Muscle of arm (tissue), 12 donors: ENCODE data around the gene TTLL6. TPM values are rescaled to one million over a fixed set of nuclear protein-coding genes. Genes with fewer than 3 reads are reported as not detected.

Source experiments
- DNase-seq: peaks from one replicate; pipeline ENCODE4 v3.0.0-alpha.2; 2013
- polyA plus RNA-seq, 12 donors: library from polyadenylated mRNA; unstranded; fragments of 120-200 nt; gene quantifications; one replicate each; pipeline ENCODE4 v1.2.1, GENCODE V29; 2013; ENCODE audit not compliant: insufficient read length in 12 of 12

TTLL6 gene
- polyA plus RNA-seq, 12 donors = 0.14 TPM; not detected in 11

DNA sequence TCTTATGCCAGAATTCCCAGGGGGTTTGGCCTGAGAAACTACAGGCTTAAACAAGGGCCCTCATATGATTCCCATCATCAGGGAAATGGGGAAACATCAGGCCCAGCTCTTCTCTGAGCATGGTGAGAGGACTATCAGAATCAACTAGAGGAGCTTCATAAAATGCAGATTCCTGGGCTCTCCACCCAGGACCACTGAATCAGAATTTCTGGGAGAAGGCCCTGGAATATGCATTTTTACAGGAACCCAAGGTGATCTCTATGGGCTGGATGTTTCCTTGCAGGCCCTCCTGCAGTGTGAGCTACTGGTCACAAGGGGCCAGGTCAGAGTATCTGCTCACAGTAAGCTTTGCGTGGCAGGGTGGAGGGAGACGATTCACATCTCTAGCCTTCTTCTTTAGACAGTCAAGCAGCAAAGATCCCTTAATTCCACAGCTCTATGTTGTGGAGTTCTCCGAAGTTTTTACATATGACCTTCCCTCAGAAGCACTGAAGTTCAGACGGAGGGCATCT lies 49.7 kb downstream of the TTLL6 start:
- DNase-seq = no peak

DNA sequence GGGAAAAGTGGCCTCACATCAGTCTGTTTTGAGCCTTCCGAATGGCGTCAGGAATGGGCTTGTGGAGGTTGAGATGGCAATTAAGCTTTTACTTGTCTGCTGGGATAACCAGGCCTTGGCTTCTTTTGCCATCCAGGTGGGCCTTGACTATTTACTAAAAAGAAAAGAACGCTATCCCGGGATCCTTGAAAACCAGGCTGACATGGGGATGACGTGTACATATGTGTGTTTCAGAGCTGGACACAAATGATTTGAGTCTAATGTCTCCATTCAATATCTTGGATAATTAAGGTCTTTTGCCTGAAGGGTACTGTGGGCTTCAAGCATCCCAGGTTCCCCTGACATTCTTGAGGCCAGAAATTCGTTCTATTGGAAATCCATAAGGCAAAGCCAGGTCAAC lies 55.9 kb downstream of the TTLL6 start:
- DNase-seq = no peak

DNA sequence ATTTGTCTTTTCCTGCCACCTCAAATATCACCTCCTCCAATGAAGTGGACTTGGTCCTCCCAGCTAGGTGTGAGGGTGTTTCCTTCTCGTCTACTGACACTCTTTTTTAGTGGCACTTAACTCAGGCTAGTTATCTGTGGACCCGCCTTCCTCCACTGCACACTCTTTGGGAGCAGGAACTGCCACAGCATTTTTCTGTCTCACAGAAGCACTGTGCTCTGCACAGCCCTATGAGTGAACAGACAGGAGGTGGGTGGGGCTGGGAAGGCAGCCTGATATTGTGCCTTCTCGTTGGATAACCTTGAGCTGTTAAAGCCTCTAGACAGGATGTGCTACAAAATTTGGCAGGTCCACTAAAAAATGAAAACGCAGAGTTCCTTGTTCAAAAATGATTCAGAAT lies 56.6 kb downstream of the TTLL6 start:
- DNase-seq = no peak

DNA sequence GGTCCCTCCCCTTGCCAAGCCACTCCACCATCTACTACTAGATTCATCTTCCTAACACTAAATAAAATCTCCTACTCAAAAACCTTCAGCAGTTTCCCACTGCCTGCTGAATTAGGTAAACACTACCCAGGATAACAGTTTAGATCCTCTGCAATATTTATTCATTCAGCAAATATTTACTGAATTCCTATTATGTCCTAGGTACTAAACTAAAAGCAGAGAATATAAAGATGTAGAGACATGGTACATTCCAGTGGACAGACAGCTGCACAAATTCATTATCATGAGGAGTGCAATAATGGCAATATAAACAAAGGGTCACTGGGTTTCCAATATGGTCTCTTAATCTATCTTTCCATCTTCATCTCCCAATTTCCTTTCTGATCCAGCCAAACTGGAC lies 57.7 kb downstream of the TTLL6 start:
- no peak for DNase-seq

DNA sequence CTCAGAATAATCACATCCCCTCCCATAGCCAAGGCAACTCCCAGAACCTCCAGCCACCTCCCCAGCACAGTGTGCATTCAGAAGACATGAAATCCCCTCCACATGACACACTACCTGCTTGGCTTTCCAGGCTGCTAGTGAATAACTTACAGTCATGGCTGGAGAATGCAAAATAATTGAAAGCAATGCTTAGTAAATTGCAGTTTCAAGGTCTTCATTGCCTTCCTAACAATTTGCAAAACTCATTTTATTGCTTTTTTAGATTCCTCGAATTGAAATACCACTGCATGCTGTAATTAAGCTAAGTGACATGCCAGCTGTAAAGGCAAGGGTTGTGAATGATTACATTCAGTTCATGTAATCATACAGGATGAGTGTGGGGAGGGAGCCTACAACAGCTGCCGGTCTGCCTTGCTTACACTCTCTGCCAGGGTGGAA lies 59.5 kb downstream of the TTLL6 start:
- no peak for DNase-seq

GRCh38 chr17:48756830-48757251 lies 60.2 kb downstream of the TTLL6 start:
- DNase-seq = no peak

GRCh38 chr17:48755356-48755755 lies 61.7 kb downstream of the TTLL6 start:
- no peak for DNase-seq

- no peak for DNase-seq
Observed at GRCh38 chr17:48754500-48755261, 62.3 kb downstream of the TTLL6 start.

- DNase-seq = no peak
Observed at GRCh38 chr17:48753794-48754499, 63.1 kb downstream of the TTLL6 start.

- DNase-seq = no peak
Observed at GRCh38 chr17:48752399-48753288, 64.4 kb downstream of the TTLL6 start.

DNA sequence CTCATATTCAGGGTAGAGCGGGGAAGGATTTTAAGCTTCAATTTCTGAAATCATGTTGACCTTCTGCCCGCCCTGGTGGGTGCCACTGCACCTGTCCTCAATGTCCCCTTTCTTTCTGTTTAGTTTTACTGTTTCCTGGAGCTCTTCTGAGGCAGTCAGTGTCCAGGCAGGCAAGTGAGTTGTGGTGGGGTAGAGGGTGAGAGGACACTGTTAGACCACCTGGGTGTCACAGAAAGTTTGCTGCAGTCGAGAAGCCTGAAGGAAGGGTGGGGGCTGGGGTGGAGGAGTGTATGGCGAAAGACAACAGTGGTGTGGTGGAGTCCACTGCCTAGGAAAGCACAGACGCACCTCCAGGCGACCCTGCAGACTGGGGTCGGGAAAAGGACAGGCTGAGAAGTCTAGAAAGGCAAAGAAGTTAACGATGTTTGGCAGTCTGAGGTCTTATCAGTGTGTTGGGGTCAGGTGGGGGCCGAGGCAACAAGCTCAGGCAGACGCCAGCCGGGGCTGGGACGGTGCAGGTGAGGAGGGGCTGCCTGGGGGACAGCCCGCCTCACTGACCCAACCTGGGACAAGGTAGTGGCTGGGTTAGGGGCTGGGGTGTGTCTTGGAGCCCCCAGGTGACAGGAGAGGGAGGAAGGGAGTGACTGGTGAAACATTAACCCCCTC lies 65.2 kb downstream of the TTLL6 start:
- DNase-seq = no peak

- no peak for DNase-seq
Observed at GRCh38 chr17:48751172-48751571, 65.9 kb downstream of the TTLL6 start.

- no peak for DNase-seq
Observed at GRCh38 chr17:48749621-48750553, 67.1 kb downstream of the TTLL6 start.

- DNase-seq = no peak
Observed at GRCh38 chr17:48748718-48749566, 68.1 kb downstream of the TTLL6 start.

GRCh38 chr17:48747445-48748363 lies 69.3 kb downstream of the TTLL6 start:
- no peak for DNase-seq

- no peak for DNase-seq
Observed at GRCh38 chr17:48746916-48747444, 70.0 kb downstream of the TTLL6 start.

DNA sequence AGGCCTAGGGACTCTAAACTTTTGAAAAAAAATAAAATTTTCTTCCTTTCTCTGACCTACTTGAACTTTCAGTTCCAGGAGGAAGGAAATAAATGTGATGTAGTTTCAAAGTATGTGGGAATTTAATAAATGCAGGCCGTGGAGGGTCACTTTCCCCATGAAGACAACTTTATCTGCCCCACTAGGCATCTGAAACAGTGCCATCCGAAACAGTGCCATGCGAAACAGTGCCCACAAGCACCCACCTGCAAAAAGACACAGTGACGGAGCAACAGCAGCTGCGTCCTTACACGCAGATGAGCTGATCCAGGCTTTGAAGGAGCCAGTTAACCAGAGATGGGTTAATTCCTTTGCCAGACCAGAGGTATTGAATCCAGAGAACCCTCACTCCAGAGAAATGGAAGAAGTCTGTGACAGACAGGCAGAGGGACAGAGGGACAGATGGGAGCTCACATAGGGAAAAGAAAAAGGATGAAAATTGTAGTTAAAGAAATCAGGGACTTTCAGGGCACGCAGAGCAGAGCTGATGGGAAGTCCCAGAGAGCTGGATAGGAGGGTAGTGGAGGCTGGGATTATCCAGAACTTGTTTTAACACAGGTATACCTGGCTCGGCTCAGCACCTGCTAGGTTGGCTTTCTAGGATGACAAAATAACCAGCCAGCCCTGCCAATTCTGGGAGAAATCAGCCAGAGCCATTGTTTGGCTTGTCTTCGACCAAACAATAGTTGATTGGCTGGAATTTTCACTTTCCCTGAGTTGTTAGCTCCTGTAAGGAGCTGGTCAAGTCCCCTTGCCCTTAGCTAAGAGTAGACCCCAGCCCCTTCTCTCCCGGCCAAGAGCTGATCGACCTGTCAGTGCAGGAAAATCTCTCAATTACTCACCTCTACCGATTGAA lies 71.4 kb downstream of the TTLL6 start:
- DNase-seq = no peak
